Cortex of kidney (tissue), 1 donor: ENCODE measurements around the gene BPIFB3.
"Not testable (repeated sequence)": the region's sequence is repeated elsewhere in the genome, so short reads cannot be mapped to it uniquely, and the experiment has no call there.

Experiments used
- DNase-seq: peaks from one replicate; lab custom pipeline; 2025; lab: John Stamatoyannopoulos, UW

The BPIFB3 gene

DNA sequence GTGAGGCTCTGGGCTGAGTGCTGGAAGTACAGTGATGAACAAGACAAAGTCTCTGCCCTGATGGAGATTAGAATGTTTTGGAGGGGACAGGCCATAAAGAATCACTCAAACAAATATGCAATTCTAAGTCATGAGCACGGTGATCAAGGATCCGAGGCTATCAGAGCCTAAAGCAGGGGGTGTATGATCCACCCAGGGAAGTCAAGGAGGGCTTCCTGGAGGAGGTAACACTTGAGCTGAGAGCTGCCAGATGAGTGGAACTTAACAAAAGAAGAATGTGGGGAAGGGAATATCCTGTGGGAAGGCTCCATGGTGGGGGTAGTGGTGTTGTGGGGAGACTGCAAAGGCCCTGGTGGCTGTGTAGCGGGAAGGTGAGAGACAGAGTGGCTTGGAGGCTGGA is 38.0 kb downstream of the BPIFB3 start:
- no peak for DNase-seq

DNA sequence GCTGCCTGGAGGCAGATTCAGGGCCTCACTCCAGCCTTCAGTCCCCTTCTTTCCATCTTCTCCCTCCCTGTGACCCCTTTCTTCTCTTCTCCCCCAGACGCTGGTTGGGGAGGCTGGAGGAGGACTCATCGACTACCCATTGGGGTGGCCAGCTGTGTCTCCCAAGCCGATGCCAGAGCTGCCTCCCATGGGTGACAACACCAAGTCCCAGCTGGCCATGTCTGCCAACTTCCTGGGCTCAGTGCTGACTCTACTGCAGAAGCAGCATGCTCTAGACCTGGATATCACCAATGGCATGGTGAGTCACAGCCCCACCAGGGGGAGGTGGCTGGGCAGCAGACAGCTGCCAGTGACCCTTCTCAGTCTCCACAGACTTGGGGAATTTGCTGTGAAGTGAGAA is 38.7 kb downstream of the BPIFB3 start:
- DNase-seq = no peak

DNA sequence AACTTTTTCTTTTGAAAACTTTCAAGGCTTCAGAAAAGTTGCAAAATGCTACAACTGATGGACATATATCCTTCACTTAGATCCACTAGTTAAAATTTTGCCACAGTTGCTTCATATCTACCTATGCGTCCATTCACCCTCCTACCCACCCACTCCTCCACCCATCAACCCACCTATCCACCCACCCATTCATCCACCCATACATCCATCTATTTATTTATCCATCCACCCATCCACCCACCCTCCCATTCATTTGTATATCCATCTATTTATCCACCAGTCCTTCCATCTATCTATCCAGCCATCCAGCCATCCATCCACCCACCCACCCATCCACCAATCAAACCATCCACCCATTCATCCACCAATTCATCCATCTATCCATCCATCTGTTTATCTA is 39.4 kb downstream of the BPIFB3 start:
- DNase-seq = no peak

DNA sequence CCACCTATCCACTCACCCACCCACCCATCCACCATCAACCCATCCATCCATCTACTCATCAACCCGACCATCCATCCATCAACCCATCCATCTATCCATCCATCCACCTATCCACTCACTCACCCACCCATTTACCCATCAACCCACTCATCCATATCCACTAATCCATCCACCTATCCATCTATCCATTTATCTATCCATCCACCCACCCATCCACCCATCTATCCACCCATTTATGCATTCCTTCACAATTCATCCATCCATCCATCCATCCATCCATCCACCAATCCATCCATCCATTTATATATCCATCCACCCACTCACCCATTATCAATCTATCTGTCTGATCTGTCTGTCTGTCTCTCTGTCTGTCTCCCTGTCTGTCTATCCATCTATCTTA is 39.9 kb downstream of the BPIFB3 start:
- DNase-seq = no peak

DNA sequence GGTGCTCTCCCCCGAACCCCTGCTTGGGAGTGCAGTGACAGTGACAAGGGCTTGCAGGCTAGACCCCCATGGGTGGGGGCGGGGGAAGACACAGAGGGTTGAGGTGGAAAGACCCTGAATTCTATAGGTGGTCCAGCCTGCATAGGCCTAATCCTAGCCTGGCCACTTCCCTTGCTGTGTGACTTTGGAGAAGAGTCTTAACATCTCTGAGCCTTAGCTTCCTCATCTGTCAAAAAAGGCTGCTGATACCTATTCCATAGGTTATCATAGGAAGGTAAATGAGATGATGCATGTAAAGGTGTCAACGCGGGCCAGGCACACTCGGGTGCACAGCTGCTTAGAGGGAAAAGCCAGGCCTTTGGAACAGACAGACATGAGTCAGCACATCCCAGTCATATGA is 41.5 kb downstream of the BPIFB3 start:
- no peak for DNase-seq

DNA sequence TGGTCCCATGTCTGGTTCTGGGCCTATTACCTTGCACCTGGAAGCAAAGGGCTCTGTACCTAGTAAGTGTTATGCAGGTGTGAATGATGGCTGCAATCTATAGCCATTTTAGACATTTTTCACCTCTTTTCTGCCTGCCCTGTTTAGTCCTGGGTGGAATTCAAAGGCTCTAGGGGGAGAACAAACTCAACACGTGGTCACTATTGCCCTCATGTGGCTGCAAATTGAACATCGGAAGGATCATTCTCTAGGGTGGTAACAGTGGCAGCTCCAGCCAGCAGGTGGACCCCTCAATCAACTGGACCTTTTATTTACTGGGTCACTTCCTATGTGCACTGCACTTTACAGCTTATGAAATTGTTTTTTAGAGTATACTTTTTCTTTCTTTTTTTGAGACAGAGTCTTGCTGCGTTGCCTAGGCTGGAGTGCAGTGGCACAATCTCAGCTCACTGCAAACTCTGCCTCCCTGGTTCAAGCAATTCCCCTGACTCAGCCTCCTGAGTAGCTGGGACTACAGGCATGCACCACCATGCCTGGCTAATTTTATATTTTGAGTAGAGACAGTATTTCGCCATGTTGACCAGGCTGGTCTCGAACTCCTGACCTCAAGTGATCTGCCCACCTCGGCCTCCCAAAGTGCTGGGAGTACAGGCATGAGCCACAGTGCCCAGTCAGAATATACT is 42.3 kb downstream of the BPIFB3 start:
- not testable (repeated sequence) for DNase-seq

DNA sequence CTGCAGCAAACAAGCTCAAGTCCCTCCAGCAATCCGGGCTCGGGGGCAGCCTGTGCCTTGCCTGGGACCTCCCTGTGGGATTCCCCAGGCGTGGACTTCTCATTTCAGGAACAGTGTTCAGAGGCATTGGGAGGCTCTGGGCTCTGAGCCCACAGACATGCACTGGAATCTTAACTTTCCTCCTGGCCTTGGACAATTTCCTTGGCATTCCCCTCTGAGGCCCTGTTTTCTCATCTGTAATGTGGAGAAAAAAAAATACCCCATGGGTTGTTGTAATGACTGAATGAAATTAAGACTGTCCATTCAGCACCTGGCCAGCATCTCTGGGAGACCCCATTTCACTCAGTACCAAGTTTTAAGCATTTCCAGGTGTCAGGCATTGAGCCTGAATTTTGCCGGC is 43.3 kb downstream of the BPIFB3 start:
- no peak for DNase-seq

DNA sequence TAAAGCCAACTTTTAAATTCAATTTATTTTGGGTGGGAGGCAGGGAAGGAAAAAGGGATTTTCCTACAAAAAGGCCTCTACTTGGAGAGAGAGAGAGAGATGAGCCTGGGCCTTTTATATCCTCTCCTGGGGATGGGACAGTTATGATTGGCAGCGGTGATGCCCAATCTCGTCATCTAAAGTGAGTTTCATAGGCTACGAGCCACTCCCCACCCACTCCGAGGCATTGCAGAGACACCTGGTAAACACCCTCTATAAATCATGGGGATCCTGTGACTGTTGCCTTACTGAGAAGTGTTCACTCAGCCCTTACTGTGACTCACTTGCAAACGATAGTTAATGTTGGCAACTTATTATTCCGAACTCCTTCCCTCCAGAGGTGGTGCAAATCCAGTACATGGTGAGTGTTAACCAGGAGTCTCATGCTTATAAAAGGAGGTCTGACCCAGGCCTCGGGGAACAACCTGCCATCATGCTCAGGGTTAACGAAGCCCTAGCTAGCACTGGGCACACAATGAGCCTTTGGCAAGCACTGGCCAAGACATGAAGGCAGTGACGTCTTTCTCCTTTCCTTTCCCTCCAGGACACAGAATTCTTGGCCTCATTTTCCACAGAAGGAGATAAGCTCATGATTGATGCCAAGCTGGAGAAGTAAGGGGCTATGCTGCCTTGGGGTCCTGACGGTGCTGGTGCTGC is 46.3 kb downstream of the BPIFB3 start:
- no peak for DNase-seq

DNA sequence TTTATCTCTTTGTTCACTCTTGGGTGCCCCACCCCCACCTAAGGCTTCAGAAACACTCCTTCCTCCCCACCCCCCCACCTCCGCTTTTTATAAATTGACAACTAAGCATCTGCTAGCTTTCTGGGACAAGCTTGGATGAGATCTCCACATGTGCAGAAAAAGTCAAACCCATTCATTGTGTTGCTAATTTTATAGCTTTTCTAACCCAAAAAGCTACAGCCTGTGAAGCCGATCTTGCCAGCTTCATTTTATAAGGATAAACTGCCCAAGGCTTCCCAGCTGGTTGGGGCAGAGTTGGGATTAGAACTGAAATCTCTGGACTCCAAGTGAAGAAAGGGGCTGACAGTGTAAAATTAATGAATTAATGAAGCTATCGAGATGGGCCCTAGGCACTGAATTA is 49.9 kb downstream of the BPIFB3 start:
- DNase-seq = no peak

DNA sequence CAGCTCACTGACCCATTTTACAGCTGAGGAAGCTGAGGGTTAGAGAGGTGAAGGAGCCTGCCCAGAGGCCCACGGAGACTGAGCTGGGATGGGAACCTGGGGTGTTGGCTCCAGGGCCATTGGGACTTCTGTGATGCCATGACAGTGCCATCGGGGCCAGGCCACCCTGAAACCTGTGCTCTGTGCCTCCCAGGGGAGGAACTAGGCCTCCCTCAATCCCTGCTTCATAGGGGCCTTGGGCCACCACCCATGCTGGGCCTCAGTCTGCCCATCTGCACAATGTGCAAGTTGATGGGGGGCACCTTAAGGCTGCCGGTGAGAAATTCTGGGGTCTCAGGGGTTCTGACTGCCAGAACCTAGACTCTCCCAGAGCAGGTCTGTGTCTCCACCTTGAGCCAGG is 50.6 kb downstream of the BPIFB3 start:
- DNase-seq = no peak

DNA sequence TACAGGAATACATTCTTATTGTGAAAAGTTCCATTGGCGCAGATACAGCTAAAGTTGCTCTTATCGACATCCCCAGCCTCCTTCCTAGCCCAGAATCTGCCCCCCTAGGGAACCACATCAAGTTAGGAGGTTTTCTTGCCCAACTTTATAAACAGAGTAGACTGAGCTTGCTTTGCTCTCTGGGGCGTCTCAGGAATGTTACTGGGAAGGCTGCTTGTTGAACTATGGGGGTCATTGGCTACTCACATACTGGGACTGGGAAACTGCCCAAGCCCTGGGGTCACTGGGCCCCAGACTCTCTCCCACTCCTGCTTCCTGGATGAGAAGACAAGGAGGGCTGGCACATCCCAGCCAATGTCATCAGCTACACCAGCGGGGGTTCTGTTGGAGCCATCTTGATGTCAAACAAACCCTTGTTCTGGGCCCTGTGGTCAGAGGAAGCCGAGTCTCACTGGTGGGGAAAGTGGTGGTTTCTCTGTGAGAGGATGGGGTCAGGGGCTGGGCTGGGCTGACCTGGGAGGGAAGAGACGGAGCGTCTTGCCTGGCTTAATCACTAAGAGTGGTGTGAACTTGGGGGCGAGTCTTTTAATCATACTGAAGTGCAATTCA is 51.7 kb downstream of the BPIFB3 start:
- no peak for DNase-seq

DNA sequence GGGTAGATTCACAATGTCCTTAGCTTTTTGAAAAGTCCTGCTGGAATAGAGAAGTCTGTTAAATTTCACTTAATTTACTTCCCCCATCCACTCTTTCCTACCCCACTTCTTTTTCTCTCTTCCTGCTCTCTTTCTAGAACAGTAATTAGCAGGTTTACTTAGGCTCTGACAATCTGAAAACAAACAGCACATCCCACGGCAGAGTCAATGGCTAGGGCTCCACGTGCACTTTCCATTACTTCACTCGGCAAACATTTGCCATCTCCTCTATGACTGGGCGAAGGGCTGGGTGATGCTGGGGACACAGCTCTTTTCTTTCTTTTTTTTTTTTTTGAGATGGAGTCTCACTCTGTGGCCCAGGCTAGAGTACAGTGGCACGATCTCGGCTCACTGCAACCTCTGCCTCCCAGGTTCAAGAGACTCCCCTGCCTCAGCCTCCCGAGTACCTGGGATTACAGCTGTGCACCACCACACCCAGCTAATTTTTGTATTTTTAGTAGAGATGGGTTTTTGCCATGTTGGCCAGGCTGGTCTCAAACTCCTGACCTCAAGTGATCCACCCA is 52.4 kb downstream of the BPIFB3 start:
- not testable (repeated sequence) for DNase-seq

DNA sequence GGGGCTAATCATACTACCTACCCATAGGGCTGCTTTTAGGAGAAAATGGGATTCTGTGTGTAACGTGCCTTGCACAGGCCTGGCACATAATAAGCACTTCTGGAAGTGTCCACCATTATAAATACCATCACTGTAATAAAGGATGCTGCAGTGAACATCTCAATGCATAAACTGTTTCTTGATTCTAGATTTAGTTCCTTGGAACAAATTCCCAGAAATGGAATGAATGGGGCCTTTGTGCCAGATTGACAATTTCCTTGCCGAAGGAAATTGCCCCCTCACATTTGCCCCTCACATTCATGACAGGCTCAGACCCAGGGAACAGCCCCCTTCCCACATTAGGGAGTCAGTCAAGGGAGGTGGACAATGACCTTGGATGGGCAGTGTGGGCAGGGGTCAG is 55.0 kb downstream of the BPIFB3 start:
- no peak for DNase-seq

DNA sequence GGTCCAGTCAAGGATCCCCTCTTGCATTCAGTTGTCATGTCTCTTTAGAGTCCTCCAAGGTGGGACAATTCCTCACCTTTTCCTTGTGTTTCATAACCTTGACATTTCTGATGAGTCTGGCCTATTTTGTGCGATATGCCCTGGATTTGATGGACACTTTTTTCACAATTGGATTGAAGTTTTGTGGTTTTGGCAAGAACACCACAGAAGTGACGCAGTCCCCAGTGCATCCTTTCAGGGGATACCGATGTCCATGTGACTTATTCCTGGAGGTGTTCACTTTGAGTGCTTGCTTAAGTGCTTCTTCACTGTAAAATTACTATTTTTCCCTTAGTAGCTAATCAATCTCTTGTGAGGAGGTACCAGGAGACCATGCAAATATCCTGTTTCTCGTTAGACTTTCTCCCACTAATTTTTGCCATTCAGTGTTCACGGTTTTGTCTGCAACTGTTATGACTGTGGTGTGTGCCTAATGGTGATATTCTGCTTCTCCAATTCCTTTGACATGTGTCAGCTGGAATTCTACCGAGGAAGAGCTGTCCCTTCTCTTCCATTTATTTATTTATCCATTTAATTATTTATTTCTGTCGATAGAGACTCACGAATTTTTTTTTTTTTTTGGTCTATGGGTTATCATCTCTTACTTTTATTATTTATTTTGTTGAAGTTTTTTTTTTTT is 56.6 kb downstream of the BPIFB3 start:
- DNase-seq = no peak

DNA sequence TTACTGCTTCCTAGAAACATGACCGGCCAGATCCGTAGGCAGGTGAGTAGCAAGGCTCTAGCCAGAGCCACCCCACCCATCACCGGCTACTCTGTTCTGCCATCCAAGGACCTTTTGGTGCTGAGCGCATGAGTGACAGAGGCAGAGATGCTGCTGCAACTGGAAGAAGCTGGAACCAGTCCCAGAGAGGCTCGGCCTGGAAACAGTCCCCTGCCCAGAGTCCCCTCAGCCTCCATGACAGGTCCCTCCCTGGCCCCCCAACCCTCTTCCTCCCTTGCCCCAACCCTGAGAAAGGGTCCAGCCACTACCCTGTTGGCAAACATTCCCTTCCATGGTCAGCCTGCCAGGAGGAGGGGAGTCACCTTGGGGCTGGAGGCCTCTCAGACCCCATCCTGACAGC is 57.6 kb downstream of the BPIFB3 start:
- DNase-seq = no peak

DNA sequence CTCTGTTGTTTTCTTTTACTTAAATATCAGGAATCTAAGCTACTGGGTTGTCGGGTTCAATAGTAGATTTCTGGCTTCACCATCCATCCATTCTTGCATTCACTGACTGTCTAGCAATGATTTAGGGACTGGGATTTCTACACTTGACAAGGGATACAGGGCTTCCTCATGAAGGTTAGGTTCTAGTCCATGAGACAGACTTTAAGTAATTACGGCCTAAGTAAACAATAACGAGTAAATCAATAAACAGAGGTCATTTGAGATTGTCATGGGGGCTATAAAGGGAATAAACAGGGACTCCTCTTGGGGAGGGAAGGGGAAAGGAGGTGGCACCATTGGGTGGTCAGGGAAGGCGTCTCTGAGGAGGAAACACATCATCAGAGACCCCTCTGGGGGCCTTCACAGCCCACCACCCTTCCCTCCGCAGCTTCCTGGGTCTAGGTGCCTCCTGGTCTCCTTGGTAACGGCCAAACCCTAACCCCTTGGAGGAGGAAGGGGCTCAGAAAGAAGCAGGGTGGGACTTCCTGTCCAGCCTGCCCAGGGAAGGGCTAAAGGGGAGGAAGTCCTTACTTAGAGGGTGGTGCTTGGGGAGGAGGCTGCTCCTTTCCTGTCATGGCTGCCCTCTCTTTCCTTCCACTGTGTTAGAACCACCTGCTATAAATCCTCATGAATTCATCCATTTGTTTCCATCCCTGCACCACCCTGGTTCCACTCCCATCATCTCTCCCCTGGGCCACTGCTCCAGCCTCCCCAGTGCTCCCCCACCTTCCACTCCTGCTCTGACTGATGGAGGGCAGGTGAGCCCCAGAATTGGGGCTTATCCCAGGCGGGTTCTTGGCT is 59.1 kb downstream of the BPIFB3 start:
- no peak for DNase-seq

DNA sequence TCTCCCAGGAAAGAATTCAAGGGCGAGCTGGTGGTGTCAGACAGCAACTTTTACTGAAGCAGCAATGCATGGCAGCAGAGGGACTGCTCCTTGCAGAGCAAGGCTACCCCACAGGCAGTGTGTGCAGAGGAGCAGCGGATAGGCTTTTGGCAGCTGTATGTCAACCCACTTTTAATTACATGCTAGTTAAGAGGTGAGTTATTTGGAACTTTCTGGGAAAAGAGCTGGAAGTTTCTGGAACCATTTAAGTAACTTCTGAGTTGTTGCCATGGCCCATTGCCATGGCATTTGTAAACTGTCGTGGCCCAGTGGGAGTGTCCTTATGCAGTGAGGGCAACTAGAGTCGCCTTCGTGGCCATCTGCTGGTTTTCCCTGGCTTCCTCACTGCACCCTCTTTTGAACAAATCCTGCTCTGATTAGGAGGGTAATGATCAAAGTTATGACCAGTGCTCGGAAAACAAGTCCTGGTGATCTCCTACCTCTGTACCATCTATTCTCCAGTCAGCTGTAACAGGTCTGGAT is 59.7 kb downstream of the BPIFB3 start:
- DNase-seq = no peak

DNA sequence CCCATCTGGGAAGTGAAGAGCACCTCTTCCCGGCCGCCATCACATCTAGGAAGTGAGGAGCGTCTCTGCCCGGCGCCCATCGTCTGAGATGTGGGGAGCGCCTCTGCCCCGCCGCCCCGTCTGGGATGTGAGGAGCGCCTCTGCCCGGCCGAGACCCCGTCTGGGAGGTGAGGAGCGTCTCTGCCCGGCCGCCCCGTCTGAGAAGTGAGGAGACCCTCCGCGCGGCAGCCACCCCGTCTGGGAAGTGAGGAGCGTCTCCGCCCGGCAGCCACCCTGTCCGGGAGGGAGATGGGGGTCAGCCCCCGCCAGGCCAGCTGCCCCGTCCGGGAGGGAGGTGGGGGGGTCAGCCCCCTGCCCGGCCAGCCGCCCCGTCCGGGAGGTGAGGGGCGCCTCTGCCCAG is 61.8 kb downstream of the BPIFB3 start:
- not testable (repeated sequence) for DNase-seq

DNA sequence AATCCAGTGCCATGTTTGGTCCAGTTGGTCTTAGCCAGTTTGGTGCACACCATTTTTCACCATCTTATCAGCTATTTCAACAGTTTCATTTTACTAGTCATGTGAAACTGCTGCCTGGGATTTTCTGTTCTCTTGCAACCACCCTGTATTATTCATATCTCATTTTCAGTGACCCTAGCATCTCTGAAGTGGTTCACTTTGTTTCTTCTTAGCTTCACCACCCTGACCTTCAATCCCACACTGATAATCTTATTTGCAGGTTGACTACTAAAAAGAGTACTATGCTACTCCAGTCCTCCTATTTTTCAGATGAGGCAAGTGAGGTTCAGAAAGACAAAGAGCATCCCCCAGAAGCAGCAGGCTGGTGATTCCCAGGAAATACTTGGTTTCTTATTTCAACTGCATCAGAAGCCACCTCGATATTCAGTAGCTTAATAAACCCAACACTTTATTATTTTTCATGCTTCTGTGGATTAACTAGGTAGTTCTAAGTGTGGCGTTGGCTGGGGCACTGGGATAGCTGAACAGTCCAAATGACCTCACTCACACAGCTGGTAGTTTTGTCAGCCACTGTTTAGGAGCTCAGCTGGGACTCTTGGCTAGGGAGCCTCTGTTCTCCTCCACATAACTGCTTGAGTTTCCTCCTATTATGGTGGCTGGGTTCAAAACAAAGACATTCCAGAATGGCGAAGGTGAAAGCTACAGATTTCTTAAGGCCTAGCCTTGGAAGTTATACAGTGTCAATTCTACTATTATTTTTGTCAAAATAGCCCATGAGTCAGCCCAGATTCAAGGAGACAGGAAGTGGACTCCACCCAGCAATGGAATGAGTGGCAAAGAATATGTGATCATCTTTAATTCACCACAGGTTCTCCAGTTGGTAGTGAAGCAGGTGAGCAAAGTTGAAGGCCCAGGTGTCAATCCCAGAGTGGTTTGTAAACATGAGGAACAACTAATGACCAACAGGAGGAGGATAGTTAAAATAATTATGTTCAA is 66.3 kb downstream of the BPIFB3 start:
- no peak for DNase-seq

DNA sequence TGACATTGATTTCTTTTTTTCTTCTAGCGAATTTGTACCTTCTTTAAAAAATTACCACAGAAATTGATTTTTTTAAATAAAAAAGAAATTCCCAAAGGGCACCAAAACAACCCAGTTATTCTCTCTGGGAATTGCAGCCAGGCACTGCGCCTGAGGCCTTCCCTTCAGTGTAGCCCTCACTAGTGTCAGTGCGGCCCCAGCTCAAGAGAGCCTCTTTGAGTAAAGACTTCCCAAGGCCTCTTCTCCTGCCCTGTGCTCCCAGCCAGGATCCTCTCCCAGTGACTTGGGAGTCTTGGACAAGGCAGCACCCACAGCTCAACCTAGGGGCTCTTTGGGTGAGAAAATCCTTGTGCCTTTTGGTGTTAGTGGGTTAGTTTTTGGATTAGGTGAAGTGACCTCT is 67.2 kb downstream of the BPIFB3 start:
- no peak for DNase-seq
